GM21515 (cell line): ENCODE measurements around the gene MTMR11.
"Not testable (repeated sequence)": the region's sequence is repeated elsewhere in the genome, so short reads cannot be mapped to it uniquely, and the experiment has no call there.

Experiments used
- ATAC-seq: cut with Tn5 transposase; IDR thresholded peaks from one replicate; pipeline ENCODE4 v1.9.1; 2021; ENCODE audit not compliant: unreplicated experiment

MTMR11 gene, protein sequence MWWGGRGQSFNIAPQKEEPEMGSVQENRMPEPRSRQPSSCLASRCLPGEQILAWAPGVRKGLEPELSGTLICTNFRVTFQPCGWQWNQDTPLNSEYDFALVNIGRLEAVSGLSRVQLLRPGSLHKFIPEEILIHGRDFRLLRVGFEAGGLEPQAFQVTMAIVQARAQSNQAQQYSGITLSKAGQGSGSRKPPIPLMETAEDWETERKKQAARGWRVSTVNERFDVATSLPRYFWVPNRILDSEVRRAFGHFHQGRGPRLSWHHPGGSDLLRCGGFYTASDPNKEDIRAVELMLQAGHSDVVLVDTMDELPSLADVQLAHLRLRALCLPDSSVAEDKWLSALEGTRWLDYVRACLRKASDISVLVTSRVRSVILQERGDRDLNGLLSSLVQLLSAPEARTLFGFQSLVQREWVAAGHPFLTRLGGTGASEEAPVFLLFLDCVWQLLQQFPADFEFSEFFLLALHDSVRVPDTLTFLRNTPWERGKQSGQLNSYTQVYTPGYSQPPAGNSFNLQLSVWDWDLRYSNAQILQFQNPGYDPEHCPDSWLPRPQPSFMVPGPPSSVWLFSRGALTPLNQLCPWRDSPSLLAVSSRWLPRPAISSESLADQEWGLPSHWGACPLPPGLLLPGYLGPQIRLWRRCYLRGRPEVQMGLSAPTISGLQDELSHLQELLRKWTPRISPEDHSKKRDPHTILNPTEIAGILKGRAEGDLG

DNA sequence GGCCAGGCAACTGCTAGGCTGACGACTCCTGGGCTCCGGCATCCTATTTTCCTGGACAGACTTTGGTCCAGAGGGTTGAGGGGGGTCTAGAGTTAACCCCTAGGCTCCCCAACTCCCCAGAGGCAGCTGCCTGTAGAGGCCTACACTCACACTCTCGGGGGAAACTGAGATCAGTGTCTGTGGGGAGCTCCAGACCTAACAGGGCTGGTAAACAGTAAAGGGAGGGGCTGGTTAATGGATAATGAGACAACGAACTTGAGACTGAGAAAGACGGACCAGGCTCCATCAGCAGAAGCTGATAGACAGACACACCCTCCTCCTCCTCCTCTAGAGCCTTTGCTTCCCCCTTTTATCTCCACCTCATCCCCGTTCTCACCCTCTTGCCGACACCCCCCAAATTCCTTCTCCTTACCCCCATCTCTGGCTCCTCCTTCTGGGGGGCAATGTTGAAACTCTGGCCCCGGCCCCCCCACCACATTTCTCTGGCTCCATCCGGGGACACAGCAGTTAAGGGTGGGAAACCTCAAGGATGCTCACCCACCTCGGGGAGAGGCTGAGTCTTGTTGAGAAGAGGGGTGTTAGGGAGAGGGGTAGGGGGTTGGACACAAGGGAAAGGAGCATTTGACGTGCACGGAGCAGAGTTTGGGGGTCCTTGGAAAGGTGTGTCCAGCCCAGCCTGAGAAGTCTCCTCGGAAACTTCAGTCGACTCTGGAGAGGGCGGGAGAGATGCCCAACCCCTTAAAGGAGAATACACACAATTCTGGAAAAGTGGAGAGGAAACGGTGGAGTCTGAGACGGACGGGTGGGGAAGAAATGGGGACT lies at the start of gene MTMR11:
Gene MTMR11, minus strand, starts transcription at position 710 of the 822 bp plus-strand sequence. Its CDS starts 232 bp downstream, at position 478.
- no peak for ATAC-seq

- ATAC-seq: no peak
Observed at GRCh38 chr1:149979972-149980540, 43.4 kb upstream of the MTMR11 start.

DNA sequence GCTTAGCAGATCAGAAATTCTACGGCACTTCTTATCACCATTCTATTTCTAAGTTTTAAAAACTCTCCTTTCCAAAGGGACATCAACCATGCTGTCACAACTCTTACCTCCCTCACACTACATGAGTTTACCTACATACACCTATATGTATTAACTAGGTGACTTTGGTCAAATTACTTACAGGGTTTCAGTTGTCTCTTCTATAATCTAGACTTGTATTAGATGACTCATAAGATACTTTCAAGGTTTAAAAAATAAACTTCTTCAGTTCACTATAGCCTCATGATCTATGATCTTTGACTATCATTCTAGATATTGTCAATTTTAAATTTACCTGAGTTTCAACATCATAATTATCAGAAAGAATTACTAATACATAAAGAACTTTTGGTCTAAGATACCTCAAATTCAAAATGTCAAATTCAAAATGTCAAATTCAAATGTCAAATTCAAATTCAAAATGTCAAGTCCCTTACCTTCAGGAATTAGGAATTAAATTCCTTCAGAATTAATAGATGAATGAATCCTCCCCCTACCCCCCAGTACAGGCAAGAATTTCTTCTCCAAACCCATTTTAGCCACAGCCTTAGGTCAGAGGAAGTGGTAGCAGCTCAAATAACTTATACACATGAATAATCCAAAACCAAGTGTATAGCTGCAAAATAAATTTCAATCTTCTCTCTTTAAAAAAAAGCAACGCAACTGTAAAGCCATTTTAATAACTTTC lies 42.7 kb upstream of the MTMR11 start:
- no peak for ATAC-seq

GRCh38 chr1:149978547-149979023 lies 41.9 kb upstream of the MTMR11 start:
- no peak for ATAC-seq

GRCh38 chr1:149977345-149977744 lies 40.7 kb upstream of the MTMR11 start:
- no peak for ATAC-seq

DNA sequence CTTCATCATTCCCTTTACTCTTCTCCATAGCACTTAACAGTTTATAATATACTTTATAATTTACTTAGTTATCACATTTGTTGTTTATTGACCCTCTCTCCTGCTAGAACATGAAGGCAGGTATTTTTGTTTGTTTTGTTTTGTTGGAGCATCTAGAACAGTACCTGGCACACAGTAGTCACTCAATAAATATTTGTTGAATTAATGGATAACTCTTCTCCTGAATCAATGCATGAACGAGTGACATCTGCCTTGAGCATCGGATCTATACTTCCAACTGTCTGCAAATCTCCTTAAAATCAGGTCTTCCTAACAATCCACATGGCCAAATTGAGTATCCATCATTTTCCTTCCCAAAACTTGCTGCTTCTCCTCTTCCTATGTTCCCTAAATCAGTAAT lies 35.9 kb upstream of the MTMR11 start:
- no peak for ATAC-seq

- ATAC-seq: no peak
Observed at GRCh38 chr1:149967646-149968045, 31.0 kb upstream of the MTMR11 start.

DNA sequence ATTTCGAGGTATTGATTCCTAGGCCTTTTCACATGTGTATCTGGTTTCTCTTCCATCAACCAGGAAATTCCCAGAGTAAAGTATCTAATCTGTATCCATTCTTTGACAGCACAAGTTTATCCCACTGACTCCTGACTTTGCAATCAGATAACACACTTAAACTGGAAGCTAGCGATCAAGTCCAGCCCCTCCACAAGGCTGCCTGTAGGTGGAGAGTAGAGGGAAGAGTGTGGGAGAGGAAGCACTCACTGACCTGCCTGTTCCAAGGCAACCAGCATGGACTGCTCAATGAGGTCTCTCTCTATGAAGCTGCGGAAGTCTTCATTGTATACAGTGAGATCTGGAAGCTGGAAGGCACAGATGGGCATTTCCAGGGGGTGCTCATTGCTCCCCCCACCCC lies 30.4 kb upstream of the MTMR11 start:
- no peak for ATAC-seq

GRCh38 chr1:149966405-149966804 lies 29.7 kb upstream of the MTMR11 start:
- no peak for ATAC-seq

DNA sequence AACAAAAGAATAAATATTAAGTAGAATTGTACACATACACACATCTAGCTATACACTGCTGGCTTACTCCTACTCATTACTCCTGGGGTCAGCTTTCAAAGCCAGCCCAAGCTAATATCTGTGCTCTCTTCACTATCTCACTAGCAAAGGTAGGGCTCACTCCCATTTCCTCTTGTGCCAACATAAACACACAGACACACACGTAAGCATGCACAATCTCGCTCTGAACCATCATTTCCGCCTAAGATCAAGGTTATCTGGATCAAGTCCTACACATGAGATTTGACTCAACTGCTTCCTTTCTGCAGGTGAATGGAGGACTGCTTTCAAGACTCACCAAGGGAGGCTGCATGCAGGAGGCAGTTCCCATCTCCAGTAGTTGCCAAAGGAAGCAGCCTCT lies 28.8 kb upstream of the MTMR11 start:
- ATAC-seq: no peak

DNA sequence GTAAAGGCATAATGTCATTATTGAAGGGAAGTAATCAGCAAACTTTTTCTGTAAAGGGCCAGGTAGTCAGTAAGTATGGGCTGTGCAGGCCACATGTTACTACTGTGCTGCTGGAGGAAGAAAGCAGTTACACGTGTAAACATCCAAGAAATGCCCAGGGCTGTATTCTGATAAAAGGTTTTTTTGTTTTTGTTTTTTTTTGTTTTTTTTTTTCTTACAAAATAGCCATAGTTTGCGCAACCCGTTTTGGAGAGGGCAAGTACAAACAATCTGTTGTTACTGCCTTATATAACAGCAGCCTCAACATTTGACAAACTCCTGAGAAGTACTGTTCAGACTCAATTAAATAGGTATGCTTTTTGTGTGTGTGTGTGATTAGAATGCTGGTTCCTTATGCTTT lies 26.7 kb upstream of the MTMR11 start:
- ATAC-seq: no peak

DNA sequence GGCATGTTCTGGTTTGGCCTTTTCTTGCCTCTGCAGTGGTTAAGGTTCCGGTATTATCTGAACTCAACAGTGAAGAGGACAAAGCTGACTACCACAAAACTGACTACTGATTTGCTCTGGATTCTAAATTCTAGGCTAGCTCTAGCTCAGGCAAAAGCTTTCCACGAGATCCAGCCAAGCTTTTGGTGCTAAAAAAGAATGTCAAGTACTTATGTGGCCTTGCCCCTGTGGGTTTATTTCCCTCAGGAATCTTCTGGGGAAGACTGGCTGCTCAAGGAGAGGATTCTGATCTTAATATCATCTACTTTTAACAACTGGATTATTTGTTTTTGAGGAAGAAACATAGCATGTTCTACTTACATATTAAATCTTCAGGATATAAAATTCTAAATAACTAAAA lies 26.1 kb upstream of the MTMR11 start:
- ATAC-seq: no peak

- ATAC-seq: no peak
Observed at GRCh38 chr1:149962039-149962647, 25.5 kb upstream of the MTMR11 start.

DNA sequence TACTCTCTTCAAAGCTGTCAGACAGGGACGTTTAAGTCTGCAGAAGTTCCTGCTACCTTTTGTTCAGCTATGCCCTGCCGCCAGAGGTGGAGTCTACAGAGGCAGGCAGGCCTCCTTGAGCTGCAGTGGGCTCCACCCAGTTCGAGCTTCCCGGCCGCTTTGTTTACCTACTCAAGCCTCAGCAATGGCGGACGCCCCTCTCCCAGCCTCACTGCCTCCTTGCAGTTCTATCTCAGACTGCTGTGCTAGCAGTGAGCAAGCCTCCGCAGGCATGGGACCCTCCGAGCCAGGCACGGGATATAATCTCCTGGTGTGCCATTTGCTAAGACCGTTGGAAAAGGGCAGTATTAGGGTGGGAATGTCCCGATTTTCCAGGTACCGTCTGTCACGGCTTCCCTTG lies 20.9 kb upstream of the MTMR11 start:
- ATAC-seq: not testable (repeated sequence)

GRCh38 chr1:149949911-149950310 lies 13.2 kb upstream of the MTMR11 start:
- ATAC-seq: no peak

GRCh38 chr1:149945206-149945605 lies 8.5 kb upstream of the MTMR11 start:
- no peak for ATAC-seq

DNA sequence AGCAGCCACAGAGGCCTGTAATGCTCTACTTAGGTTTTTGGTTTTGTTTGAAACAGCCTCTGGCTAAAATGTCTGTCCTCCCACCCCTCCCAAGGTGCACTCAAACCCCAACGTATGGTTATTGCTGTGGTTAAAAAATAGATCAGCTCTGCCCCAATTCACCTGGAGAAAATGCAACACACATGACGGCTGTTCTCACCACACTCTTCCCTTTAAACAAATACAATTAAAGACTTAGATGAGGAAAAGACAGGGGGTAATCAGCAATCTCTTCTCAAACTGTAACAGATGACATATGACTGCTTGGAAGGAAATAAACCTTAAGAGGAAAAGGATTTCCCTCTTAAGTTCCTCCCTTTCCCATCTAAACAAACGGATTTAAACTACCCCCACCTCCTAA lies 6.2 kb upstream of the MTMR11 start:
- ATAC-seq: no peak

DNA sequence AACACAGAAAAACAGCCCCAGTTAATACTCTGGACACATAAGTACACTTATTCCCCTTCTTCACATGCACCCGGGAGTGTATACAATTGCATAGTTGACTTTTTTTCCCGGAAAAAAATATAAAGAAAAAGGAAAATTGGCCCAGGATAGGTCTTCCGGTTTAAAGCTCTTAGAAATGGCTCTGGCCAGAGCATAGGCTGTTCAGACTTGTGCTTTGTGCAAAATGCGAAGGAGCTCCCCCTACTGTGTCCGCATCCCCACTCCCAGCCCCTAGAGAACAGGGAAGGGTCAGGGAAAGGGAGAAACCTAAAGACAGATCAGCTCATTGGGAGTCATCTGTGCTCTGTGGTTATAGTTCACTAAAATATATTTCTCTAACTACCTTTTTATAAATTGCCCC lies 5.5 kb upstream of the MTMR11 start:
- ATAC-seq: no peak

GRCh38 chr1:149940427-149940826 lies 3.7 kb upstream of the MTMR11 start:
- ATAC-seq: no peak

GRCh38 chr1:149938668-149939003 lies 2.0 kb upstream of the MTMR11 start:
- not testable (repeated sequence) for ATAC-seq
